GM12801 (cell line): Measurements from ENCODE around the gene NR2F6.

Experiments
- CTCF ChIP-seq: IDR thresholded peaks from one replicate; pipeline ENCODE4 v1.5.1; 2011; ENCODE audit warnings: control low read depth; ENCODE audit not compliant: insufficient read length; ENCODE audit errors: extremely low read depth

NR2F6 gene

GRCh38 chr19:17266975-17267788 lies 21.5 kb upstream of the NR2F6 start, which contains the start of gene BABAM1:
Gene BABAM1, plus strand, starts transcription at chr19:17267443. Its CDS starts 1,364 bp downstream, at chr19:17268807.
- no peak for TF ChIP-seq CTCF

DNA sequence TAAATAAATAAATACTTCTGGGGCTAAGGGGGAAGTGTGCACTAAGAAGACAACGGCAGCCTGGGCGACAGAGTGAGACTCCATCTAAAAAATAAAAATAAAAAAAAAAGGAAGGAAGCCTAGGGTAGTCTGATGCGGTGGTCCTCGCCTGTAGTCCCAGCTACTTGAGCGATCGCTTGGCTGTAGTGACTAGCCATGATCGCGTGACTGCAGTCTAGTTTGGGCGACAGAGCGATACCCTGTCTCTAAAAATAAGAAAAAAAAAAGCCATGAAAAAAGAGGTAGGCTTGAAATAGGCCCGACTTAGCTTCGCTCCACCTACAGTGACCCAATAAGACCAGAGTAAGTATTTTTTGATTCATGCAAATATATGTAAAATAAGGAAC lies 20.9 kb upstream of the NR2F6 start:
- no peak for TF ChIP-seq CTCF

GRCh38 chr19:17266026-17266425 lies 20.3 kb upstream of the NR2F6 start:
- TF ChIP-seq CTCF = no peak

GRCh38 chr19:17264641-17264979 lies 18.9 kb upstream of the NR2F6 start, which contains the start of gene USHBP1:
Gene USHBP1, minus strand, starts transcription at chr19:17264745. Its CDS starts 446 bp downstream, at chr19:17264299.
- TF ChIP-seq CTCF = no peak

DNA sequence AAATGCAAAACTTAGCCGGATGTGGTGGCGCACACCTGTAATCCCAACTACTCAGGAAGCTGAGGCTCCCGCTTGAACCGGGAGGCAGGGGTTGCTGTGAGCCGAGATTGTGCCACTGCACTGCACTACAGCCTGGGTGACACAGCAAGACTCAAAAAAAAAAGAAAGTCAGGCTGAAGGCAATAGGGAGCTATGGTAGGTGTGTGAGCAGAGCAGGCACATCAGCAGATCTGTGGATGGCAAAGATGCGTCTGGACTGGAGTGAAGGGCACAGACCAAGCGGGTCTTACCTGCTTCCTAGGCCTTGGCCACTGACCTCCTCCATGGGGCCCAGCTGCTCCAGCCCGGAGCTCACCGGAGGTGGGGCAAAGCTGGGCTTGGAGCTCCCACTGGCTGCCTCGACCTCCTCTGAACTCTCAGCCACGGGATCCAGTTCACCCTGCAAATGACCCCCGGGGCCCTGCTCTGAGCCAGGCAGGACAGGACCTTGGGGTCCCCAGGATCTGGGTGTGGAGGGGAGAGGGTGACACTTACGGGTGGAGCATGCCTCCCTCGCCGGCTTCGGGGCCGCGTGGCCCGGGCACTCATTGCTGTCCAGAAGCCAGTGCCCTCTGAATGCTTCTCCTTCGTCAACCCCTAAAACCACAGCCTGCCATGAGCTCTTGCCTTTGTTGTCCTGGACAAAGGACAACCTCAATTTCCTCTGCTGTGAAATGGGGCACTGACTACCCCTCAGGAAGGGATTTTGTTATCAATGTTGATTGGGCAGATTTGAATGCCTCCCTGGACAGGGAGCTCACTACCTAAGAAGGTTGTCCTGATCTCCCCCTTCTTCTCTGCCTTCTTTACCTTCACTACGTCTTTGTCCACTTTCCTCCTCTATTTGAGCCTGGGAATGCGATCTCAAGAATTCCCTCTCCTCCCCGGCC lies 18.3 kb upstream of the NR2F6 start:
- no peak for TF ChIP-seq CTCF

DNA sequence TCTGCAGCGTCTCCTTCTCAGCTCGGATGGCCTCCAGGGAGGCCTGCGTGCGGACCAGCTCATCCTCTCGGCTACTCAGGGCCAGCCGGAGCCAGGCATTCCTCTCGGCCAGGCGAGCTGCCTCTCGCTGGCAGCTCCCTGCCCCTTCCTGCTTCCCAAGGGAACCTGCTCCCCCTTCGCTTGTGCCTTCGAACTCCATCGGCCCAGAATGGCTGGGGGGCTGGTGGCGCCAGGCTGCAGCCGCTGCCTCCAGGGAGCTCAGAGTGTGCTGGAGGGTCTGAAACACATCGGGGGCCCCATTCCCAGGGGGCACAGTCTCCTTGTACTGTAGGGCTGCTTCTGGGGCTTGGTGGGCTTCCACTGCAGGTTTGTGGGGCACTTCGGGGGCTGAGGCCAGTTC lies 16.8 kb upstream of the NR2F6 start:
- TF ChIP-seq CTCF = no peak

DNA sequence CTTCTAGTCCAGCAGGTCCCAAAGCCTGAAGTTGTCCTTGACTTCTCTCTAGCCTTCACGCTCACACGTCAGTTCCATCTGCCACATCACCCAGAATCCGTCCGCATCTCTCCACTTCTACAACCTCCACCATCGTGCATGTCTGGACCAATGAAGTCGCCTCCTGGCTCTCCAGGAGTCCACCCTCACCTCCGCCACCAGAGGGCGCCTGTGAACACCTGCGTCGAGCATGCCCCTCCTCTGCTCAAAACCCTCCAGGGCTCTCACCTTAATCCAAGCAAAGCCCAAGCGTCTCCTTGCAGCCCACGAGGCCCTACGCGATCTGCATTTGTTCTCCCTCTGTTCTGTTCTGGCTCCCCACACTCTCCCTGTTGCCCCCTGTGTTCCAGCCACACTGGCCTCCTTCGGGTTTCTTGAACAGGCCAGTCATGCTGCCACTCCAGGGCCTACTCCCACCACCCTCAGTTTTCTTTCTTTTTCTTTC lies 15.2 kb upstream of the NR2F6 start:
- peak; percentile 93 for TF ChIP-seq CTCF
